ENCODE data around the gene PPIL6.

Gene PPIL6

DNA sequence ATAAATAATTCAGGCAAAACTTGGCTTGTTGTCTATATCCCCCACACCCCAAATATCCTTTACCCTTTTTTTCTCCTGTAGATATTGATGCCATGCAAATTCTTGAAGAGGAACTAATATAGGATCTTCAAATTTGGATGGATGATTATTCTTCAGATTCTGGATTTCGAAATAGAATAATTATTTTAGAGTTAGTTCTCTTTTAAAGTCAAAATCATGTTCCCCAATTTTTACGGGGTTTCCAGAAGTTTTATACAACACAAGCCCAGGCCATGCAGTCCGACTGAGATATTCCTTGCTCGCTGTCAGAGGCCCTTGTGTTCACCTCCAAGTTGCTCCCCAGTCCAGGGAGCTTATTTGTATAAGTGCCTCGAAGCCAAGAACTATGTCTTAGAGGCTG is 4.4 kb downstream of the PPIL6 start:
- no peak for ATAC-seq
- TF ChIP-seq TCF4 (CRISPR knock-in tag; IDR thresholded peaks at IDR 0.05; ENCODE audit: borderline replicate concordance) = no peak
- TF ChIP-seq, protein P1, sequence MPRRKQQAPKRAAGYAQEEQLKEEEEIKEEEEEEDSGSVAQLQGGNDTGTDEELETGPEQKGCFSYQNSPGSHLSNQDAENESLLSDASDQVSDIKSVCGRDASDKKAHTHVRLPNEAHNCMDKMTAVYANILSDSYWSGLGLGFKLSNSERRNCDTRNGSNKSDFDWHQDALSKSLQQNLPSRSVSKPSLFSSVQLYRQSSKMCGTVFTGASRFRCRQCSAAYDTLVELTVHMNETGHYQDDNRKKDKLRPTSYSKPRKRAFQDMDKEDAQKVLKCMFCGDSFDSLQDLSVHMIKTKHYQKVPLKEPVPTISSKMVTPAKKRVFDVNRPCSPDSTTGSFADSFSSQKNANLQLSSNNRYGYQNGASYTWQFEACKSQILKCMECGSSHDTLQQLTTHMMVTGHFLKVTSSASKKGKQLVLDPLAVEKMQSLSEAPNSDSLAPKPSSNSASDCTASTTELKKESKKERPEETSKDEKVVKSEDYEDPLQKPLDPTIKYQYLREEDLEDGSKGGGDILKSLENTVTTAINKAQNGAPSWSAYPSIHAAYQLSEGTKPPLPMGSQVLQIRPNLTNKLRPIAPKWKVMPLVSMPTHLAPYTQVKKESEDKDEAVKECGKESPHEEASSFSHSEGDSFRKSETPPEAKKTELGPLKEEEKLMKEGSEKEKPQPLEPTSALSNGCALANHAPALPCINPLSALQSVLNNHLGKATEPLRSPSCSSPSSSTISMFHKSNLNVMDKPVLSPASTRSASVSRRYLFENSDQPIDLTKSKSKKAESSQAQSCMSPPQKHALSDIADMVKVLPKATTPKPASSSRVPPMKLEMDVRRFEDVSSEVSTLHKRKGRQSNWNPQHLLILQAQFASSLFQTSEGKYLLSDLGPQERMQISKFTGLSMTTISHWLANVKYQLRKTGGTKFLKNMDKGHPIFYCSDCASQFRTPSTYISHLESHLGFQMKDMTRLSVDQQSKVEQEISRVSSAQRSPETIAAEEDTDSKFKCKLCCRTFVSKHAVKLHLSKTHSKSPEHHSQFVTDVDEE (CRISPR knock-in tag; IDR thresholded peaks at IDR 0.05) = no peak
- TF ChIP-seq ARNTL (CRISPR knock-in tag; IDR thresholded peaks at IDR 0.05; ENCODE audit: borderline replicate concordance, low read depth) = no peak

DNA sequence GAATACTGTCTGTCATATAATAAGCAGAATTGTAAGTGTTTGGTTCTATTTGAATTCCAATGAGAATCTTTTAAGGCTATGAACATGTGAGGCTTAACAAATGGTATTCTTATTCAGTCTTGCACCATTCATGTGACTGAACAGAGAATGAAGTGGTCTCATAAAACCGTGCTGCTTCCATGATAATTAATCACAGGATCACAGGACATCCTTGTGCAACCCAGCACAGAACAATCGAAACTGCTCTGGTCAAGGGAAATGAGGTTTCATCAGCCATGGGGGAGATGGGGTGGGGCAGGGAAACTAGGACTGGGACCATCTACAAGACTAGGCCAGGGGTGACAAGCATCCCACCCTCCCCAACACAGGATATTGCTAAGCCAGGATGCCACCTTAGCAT is 6.0 kb downstream of the PPIL6 start:
- ATAC-seq = no peak
- TF ChIP-seq GLIS3 (CRISPR knock-in tag; IDR thresholded peaks at IDR 0.05) = no peak
- TF ChIP-seq BACH2 (CRISPR knock-in tag; IDR thresholded peaks at IDR 0.05; ENCODE audit: borderline replicate concordance) = no peak
- no peak for TF ChIP-seq ZNF565 (CRISPR knock-in tag; conservative IDR thresholded peaks at IDR 0.05; ENCODE audit: low read depth)
- no peak for TF ChIP-seq OSR1 (CRISPR knock-in tag; IDR thresholded peaks at IDR 0.05)
- no peak for TF ChIP-seq ZNF8 (CRISPR knock-in tag; IDR thresholded peaks at IDR 0.05)
- TF ChIP-seq ZNF70 (CRISPR knock-in tag; IDR thresholded peaks at IDR 0.05) = no peak
- TF ChIP-seq, protein P1 (CRISPR knock-in tag; IDR thresholded peaks at IDR 0.05) = no peak
- TF ChIP-seq, protein P2, sequence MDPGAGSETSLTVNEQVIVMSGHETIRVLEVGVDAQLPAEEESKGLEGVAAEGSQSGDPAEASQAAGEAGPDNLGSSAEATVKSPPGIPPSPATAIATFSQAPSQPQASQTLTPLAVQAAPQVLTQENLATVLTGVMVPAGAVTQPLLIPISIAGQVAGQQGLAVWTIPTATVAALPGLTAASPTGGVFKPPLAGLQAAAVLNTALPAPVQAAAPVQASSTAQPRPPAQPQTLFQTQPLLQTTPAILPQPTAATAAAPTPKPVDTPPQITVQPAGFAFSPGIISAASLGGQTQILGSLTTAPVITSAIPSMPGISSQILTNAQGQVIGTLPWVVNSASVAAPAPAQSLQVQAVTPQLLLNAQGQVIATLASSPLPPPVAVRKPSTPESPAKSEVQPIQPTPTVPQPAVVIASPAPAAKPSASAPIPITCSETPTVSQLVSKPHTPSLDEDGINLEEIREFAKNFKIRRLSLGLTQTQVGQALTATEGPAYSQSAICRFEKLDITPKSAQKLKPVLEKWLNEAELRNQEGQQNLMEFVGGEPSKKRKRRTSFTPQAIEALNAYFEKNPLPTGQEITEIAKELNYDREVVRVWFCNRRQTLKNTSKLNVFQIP (CRISPR knock-in tag; IDR thresholded peaks at IDR 0.05; ENCODE audit: borderline replicate concordance, low read depth) = no peak
- no peak for TF ChIP-seq ARNTL (CRISPR knock-in tag; IDR thresholded peaks at IDR 0.05; ENCODE audit: borderline replicate concordance, low read depth)
- no peak for TF ChIP-seq RARB (CRISPR knock-in tag; IDR thresholded peaks at IDR 0.05)
- TF ChIP-seq, protein P3, sequence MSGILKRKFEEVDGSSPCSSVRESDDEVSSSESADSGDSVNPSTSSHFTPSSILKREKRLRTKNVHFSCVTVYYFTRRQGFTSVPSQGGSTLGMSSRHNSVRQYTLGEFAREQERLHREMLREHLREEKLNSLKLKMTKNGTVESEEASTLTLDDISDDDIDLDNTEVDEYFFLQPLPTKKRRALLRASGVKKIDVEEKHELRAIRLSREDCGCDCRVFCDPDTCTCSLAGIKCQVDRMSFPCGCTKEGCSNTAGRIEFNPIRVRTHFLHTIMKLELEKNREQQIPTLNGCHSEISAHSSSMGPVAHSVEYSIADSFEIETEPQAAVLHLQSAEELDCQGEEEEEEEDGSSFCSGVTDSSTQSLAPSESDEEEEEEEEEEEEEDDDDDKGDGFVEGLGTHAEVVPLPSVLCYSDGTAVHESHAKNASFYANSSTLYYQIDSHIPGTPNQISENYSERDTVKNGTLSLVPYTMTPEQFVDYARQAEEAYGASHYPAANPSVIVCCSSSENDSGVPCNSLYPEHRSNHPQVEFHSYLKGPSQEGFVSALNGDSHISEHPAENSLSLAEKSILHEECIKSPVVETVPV (CRISPR knock-in tag; IDR thresholded peaks at IDR 0.05) = no peak
- TF ChIP-seq PPARA (CRISPR knock-in tag; IDR thresholded peaks at IDR 0.05; ENCODE audit: borderline replicate concordance) = no peak
- TF ChIP-seq TCF4 (CRISPR knock-in tag; IDR thresholded peaks at IDR 0.05; ENCODE audit: borderline replicate concordance) = no peak

DNA sequence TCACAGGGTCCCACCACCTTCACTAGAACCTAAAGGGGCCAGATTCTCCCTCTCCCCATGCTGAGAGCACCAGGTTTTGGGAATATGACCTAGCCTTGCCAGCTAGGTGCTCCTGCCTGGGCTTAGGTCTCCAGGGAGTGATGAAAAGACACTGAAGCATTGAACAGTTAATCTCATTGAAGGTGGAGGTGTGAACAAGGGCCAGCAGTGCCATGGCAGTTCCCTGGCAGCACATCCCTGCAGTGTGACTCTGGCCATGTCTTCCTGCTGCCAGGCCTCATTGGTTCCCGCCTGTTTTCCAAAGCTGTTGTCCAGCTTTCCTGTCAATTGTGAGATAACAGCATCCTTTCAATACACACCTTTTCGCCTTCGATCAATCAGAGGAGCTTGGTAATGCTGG is 10.9 kb downstream of the PPIL6 start:
- TF ChIP-seq ISL1 (CRISPR knock-in tag; IDR thresholded peaks at IDR 0.05) = no peak
- no peak for TF ChIP-seq ARNTL (CRISPR knock-in tag; IDR thresholded peaks at IDR 0.05; ENCODE audit: borderline replicate concordance, low read depth)
- no peak for TF ChIP-seq RARB (CRISPR knock-in tag; IDR thresholded peaks at IDR 0.05)
- TF ChIP-seq, protein P3 (CRISPR knock-in tag; IDR thresholded peaks at IDR 0.05) = no peak
- TF ChIP-seq GLIS3 (CRISPR knock-in tag; IDR thresholded peaks at IDR 0.05) = no peak
- TF ChIP-seq, protein P4, sequence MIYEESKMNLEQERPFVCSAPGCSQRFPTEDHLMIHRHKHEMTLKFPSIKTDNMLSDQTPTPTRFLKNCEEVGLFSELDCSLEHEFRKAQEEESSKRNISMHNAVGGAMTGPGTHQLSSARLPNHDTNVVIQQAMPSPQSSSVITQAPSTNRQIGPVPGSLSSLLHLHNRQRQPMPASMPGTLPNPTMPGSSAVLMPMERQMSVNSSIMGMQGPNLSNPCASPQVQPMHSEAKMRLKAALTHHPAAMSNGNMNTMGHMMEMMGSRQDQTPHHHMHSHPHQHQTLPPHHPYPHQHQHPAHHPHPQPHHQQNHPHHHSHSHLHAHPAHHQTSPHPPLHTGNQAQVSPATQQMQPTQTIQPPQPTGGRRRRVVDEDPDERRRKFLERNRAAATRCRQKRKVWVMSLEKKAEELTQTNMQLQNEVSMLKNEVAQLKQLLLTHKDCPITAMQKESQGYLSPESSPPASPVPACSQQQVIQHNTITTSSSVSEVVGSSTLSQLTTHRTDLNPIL (CRISPR knock-in tag; IDR thresholded peaks at IDR 0.05; ENCODE audit: low read depth) = no peak
- TF ChIP-seq, protein P2 (CRISPR knock-in tag; IDR thresholded peaks at IDR 0.05; ENCODE audit: borderline replicate concordance, low read depth) = no peak
- no peak for ATAC-seq
